Epidermal melanocyte (primary cell): Measurements from ENCODE around the gene IMP4.

Experiments used
- DNase-seq: peaks from one replicate; pipeline ENCODE4 v3.0.0; 2011; ENCODE audit warnings: low spot score; ENCODE audit not compliant: insufficient read length

The IMP4 gene

DNA sequence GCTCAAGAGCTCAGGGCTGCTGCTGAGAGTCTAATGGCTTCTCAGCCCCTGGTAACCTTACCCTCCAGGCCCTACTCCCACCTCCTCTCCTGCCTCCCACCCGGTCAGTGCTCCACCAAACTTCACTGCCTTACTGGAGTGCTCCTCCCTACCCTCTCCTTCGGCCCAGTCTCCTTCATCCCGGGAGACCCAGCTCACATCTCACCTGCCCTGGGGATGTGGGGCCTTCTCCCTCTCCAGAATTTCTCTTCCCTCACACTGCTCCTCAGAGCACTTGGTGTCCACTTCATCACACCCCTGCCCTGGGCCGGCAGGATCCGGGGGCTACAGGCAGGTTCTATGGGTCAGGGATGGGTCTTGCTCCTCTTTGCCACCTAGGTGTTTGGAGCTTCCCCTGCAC lies 34.8 kb downstream of the IMP4 start:
- no peak for DNase-seq

DNA sequence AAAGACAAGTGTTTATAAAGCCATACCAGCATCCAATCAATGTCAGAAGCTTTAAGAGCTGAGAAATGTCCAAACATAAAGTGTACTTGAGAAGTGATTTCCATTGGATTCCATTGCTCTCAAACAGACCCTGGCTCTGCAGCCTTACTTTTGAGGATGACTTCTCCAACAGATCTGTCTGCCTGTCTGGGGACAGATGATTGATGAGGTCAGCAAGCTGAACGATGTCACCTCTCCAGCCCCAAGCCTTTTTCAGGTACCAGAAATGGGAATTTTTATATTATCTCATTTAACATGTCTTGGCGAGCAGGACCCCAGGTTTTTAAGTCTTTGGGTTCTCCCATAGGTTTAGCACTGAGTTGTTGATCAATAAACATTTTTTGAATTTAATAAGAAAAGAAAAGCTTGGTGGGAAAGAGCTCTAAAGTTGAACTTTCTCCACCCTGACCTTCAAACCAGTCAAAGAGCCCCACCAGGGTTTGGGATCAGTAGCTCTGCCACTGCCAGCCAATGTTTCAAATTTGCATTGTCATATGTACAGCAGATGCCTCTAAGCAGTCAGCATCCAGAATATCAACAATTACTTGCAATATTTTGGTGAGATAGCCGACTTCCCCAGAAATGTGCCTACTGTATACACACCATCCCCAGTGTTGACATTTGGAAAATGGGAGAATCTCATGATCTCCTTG lies 35.7 kb downstream of the IMP4 start:
- DNase-seq: no peak

DNA sequence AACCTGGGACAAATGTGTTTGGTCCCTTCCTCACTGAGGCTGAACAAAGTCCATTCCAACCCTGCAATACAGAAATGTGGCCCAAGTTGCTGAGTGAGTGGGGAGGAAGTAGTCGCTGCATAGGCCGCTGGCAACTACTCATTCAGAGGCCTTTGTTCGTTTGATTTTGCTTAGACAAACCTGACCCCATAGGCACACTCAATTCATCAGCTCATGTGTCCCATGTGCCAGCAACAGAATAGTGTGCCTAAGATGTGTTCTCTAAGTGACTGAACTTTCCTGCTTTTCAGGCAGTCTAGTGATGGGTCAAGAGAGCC lies 36.2 kb downstream of the IMP4 start:
- DNase-seq: no peak

DNA sequence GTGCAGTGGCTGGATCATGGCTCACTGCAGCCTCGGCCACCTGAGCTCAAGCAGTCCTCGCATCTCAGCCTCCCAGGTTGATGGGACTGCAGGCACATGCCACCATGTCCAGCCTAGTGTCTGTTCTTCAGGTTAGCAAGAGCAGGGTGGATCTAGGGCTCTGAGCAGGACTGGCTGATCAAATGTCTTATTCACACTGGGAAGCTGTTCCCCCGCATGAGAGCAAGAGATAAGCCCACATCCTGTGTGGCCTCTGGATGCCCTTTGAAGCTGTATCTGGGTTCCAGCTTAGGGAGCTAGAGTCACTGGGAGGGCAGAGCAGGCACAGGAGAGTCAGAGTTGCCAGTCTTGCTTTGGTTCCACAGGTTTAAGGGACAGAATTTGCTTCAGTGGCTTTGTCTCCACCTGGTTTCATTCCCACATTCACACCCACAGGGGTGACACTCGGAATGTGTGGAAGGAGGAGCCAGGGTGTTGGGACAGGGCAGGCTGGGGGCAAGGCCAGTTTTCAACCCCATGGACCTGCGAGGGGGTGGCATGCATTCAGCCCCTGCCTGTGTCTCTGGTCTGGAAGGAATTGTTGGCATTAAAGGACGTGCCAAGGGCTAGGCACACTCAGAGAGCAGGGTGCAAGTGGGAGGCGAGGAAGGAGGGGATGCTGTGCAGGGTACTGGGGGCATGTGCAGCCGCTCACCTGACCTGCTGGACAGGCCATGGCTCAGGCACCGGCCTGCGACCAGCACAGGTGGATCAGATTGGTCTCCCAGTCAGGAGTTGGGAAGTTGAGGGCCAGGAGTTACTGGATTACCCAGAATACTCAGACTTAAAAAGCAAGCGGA lies 37.6 kb downstream of the IMP4 start:
- DNase-seq: no peak

DNA sequence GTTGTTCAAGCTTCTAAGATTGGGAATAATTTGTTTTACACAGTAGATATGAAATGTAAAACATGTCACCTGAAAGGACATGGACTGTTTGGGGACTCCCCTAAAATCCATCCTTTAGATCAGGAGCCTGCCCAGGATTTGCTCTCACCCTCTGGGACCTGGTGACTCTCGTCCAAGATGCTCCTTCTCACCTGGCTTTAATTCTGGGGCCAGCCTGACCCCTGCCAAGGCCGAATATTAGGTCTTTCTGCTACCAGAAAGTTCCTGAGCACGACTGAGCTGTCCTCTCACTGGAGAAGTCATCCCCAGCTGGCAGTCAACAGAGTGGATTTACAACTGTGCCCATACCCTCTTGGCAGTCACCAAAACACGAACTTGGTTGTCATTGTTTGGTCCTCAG lies 38.4 kb downstream of the IMP4 start:
- no peak for DNase-seq

DNA sequence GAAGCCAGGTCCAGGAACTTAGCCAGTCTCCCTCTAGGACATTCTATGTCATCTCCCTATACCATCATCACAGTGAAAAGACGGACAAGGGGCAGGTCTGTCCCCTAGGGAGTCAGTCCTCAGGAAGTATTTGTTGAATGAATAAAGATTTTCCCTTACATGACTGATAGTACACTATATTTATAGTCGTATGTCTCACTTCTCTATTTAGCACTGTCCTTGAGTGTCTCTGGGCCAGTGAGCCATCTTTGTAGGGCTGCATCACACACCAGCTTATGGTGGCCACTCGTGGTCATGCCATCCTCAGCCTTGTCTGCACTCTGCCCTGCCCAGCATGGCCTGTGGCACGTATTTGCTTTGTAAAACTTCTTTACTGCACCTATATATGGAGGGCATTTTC lies 38.9 kb downstream of the IMP4 start:
- no peak for DNase-seq

DNA sequence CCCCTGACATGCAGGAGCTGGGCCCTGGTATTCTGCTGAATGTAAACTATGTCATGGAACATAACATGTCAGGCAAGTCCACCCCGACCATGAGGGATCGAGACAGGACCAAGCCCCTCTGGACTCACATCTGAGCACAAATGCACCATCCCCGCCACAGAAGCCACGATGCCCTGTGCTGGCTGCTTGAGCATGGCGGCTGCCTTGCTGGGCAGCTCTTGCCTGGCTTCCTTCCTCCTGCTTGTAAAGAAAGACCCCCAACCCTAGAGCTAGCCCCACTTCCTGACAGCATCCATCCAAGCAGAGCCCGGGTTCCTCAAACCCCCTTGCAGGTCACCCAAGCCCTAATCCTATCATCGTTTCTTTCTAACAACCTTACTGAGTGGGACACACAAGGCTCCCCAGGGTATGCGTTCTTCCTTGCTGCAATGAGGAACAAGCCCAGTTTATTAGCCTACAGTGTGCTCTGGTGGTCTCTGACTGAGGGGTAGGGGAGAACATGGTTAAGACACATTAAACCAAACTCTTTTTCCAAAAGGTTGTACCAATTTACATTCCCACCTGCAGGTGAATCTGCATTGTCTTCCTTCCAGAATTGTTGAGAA lies 39.7 kb downstream of the IMP4 start:
- no peak for DNase-seq

DNA sequence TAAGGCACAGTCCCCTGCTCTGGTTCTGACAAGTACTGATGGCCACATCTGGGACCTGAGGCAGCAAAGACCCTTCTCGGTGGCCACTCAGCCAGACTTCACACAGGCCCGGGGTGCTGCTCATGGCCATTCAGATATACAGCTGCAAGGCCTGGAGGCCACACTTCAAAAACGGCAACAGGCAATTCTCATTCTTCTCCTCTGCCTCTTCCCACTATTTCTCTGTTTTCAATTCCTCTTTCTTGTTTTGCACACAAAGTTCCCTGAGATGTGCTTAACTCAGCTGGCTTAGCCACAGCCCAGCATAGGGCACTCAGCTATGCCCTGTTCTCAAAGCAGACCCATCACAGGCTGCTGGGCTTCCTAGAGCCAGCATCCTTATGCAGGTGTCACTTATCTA lies 43.0 kb downstream of the IMP4 start:
- DNase-seq: no peak

DNA sequence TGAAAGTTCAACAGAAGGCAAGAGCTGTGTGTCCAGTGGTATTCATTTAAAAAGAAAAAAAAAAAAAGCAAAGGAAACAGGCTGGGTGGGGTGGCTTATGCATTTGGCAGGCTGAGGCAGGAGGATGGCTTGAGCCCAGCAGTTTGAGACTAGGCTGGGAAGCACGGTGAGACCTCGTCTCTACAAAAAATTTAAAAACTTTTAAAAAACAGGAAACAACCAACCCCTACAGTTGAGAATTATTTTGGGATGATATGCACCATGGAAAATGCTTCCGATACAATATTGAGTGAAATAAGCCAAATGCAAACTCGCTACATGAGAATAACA lies 44.3 kb downstream of the IMP4 start:
- DNase-seq: no peak

DNA sequence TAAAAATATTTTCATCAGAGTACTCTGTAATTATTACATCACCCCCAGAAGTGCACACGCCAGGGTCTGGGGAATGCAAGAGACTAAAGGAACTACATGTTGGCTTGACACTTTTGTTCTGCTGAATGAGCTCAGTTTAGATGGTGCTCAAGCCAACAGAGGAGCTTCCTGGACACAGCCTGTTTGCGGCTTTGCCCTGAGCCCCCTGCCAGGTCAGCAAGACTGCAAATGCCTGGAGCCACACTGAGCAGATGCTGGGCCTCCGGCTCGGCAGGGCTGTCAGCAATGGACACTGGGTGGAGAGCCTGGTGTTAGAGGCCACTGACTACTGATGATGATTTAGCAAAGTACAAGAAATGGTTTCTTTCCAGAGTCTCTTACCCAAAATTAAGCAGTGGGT lies 45.1 kb downstream of the IMP4 start:
- no peak for DNase-seq

DNA sequence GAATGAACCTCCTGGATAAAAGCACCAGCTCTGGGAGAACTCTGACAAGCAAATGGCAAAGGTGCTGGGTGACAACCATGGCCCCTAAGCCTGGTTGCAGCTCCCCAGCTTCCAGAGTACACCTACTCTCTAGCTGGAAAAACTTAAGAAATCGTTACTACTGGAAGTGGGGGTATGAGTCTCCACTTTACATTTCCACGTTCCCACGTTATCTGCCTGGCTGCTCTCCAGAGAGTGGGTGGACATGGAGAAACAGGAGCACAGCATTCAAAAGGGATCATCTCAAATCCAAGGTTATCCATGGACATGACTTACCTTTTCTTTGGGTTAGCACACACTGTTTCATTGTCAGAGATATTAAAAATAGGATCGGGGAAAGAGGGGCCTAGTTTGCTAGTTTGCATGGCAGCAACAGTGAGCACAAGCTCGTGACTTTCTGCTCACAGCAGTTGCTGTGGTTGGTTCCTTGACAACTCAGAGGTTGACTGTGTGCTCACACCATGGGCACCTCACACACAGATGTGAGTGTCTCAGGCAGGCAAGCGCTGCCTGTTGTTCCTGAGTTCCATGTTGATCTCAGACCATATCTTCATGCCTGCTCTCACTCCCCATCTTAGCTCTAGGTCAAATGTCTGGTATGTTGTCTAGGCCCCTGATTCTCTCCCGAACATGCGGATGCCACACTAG lies 45.7 kb downstream of the IMP4 start:
- no peak for DNase-seq

DNA sequence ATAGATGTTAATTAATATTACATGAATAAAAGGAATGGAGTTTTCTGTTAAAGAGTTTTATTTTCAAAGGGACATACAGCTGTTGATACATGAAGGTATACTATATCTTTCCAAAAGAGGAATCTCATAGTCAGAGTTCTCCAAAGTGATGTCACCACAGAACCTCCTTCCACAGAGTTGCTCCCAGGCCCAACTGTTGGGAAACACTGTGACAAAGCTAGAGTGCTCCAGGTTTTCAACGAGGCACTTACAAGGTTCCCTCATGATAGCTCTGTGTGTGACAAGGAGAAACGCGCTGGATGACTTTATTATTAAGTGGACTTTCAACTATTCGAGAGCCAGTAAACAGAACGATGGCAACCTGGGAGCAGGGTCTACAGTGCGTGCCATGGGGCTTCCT lies 46.7 kb downstream of the IMP4 start:
- DNase-seq: no peak

DNA sequence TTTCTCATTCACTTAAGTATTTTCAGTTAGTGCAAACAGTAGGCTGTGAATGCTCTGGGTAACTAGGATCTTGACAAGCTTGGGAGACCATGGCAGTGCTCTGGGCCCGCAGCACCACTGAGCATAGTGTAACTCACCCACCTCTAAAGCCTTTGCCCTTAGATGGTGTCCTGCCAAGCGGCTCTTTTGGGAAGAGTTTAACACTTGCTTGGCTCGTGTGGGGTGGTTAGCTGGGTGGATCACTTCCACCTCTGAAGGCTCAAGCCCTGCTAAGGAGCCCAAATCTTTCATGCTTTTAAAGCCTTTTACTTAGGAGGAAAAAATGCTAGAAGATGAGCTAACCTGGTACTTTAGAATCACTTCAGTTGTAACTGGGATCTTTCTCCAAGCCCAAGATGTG lies 47.1 kb downstream of the IMP4 start:
- DNase-seq: no peak

DNA sequence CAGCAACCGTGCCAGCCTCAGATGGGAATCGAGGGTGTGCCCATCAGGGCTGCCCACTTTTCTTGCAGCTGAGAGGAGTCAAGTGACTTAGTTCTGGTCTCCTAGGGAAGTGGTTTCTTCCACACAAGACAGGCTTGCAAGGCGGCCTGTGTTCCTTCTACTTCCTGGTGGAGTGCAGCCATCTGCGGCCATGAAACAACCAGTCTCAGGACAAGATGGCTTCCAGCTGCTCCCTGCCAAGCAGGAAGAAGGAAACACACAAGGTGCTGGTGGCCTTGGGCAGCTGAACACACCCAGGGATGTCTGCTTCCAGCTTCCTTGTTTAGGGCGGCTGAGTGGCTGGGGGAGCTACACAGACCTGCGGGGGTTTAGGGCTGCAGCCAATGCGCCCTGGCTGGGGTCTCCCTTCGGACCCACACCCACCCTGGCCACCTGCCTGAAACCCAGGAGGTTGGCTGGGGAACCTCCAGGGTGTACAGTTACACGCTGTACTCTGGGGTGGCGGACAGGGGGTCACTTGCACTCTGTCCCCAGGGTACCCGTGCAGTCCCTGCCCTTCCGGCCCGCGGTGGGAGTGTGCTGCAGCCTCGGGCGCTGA lies 47.9 kb downstream of the IMP4 start:
- DNase-seq: no peak

DNA sequence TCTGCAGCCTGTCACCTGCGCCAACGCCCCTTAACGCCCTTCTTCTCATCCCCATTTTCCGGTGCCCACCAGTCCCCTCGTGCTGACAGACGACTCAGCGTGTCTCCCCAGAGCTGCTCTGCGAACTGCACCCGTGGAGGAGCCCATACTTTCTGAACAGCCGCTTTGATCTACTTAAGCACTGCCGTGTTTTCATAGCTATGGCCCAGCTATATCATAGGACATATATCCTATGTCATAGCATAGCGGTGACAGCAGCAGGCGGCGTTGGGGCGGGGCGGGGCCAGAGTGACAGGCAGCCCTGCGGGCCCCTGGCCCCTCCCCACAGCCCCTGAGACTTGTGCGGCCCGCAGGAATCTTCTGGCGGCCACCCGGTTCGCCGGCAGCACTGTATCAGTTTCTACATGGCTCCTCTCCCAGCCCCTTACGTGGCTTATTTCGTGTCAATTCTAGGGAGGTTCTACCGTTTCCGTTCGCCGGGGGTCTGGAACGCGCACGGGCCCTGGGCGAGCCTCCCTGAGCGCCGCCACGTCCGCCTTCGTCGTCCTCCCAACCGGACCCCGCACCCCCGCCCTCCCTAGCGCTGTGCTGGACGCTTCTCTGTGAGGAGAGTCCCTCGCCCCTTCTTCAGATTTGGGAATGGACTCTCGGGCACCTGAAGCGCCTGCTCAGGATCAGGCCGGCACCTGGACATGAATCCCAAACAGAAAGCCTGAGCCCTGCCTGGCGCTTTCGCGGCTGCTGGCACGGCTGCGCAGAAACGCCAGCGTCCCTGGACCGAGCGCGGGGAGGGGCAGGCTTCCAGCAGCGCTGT lies 48.6 kb downstream of the IMP4 start:
- peak; percentile 56 for DNase-seq

DNA sequence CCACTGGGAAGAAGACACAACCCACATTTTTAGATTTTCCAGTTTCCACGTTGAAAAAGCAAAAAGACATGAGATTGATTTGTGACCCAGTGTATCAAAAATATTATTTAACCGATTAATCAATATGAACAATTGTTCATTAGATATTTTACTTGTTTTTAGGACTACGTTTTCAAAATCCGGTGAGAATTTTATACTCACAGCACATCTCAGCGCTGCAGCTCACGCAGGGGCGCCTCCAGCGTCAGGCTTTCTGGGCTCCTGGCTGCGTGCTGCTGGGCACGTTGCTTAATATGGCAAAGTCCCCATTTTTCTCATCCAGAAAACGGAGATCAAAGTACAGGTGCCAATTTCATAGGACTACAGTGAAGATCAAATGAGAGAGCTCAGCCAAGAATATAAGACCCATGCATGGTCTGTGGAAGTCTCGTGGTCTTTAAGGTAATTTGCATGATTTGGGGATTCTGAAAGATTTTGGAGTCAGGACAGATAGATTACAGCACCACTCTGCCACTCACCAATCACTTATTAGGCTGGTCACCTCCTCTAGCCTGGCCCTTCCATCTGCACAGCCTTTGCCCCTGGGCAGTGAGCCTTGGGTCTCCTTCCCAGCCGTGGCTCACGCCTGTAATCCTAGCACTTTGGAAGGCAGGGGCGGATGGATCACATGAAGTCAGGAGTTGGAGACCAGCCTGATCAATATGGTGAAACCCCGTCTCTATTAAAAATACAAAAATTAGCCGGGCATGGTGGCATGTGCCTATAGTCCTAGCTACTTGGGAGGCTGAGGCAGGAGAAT lies 49.4 kb downstream of the IMP4 start:
- DNase-seq: no peak

DNA sequence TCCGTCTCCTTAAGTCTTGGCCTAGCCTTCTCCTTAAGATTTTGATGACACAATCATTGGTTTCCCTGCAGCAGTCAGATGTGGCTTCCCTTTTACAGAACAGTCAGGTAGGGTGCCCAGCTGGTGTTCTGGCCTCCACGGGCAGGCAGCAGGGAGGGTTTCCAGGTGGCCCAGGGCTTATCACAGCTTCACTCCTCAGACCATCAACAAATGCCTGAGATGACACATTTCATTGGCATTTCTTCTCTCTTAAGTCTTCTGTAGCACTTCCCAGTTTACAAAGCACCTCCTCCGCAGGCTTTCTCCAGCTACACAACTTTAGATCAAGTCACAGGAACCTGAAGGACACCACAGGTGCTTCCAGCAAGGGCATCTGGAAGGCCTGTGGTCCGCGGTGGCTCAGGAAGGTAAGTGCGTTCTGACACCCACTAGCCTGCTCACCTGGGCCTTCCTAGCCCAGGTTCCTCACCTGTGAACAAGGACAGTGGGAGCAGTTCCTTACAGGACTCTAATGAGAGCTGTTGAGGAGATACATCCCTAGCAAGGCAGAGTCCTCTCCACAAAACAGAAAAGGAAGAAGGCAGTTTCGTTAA lies 50.7 kb downstream of the IMP4 start:
- DNase-seq: no peak
